Hippocampal formation (tissue), 2 donors: Measurements from ENCODE around the gene CASK.
A peak's percentile ranks its signal among the peaks of the same experiment; 100 is the strongest.
"Not testable (repeated sequence)": the region's sequence is repeated elsewhere in the genome, so short reads cannot be mapped to it uniquely, and the experiment has no call there.

Source experiments
- DNase-seq, 2 donors: peaks; one replicate each; lab custom pipeline; 2025; lab: John Stamatoyannopoulos, UW

Gene CASK

DNA sequence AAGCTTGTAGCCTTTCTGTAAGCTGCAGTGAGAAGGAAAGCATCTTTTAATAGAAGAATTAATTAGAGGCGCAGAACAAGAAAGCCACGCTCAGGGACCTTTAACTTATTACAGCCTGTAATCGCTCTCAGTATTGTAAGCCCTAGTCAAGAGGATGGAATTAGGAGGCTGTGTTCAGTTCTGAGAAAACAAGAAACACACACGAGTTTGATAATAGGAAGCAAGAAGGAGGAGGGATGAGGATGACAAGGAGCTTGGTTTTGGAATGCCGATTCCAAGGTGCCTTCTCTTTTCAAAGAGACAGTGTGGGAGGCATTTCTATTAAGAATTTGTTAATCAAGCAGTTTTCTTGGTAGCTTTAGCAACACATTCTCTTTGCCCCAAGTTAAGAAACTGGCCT lies 406.9 kb downstream of the CASK start:
- no peak for DNase-seq

DNA sequence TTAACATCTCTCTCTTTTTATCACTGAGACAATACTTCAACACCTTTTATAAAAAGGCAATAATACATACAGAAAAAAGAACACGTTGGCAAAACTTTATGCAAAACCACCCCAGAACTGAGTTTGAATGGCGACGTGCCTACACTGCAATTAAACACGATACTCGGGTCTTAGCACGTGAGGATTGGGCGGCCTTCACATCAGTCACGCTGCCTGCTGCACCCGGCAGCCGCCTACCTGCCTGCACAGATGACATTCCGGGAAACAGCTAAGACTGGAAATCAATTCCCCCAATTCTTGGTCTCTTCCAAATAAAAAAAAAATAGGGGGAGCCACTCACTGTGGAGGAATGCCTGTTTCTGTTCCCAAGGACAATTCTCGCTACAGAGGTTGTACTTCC lies 408.0 kb downstream of the CASK start:
- no peak for DNase-seq

DNA sequence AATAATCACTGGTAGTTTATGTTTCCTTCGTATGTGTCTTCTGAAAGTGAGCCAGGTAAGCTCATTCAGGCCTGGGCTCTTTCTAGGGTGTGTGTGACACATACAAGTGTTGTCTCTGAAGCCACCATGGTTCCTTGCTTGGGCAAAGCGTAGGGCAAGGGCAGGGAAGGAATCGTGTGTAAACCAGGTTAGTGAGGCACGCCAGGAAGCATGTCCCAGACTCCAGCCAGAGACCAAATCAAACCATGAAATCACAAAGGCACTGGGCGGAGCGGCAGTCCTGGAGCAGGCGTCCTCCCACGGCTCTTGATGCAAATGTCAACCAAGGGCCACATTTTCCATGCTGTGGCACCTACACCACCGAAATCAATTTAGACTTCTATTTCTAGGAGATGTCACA lies 409.2 kb downstream of the CASK start:
- no peak for DNase-seq

DNA sequence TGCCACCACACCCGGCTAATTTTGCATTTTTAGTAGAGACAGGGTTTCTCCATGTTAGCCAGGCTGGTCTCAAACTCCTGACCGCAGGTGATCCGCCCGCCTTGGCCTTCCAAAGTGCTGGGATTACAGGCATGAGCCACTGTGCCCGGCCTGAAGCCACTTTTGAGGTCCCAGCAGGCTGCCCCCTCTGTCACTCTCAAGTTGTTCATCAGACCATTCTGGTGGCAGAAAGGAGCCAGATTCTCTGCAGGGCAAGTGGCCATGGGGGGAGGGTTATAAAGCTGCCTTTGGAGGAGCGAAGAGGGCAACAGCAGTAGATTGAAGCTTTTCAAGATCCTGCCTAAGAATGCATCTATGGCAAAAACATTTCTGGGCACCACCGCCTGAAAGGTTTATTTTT lies 410.5 kb downstream of the CASK start:
- DNase-seq: not testable (repeated sequence)

DNA sequence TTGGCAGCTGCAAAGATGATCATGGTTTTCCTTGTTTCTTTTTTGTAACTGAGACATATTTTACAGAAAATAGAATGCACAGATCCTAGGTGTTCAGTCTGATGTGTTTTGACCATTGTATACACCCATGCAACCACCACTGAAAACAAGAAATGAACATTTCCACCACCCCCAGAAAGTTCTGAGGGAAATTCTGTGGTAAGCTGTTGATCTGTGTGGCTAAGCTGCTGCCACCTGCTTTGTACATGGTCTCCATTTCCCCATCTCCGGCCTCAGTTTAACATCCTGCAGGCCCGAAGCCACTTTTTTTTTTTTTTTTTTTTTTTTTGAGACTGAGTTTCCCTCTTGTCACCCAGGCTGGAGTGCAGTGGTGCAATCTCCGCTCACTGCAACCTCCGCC lies 411.0 kb downstream of the CASK start:
- no peak for DNase-seq

DNA sequence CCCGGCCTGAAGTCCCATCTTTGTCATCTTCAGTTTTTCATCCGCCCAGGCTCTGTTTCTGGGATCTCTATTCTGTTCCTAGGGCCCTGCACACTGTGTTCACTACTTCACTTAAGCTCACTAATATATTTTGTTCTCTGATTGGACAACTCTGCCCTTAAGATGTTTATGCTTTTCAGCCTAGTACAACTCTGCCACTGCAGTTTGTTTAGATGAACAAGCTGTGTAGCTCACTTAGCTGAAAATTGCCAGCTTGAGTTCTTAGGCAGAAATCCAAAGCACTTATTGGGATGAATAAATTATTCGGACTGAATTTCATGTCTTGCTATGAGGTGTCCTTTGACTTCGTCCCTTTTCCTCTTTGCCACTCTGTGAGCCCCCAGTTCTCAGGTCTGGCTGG lies 415.4 kb downstream of the CASK start:
- no peak for DNase-seq

DNA sequence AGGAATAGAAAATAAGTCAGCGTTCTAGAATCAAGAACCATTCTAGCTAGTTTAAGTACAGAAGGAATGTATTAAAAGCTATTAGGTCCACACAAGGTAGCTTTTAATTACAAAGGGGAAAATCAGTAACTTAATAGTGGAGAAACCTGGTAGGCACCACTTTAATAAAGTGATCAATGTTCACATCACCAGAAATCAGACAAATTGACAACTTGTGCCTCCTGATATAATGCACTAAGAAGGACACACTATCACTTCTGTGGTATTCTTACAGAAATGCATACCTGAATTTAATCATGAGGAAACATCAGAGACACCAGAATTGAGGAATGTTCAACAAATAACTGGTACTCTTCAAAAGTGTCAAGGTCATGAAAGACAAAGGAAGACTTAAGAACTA lies 421.4 kb downstream of the CASK start:
- DNase-seq: no peak

DNA sequence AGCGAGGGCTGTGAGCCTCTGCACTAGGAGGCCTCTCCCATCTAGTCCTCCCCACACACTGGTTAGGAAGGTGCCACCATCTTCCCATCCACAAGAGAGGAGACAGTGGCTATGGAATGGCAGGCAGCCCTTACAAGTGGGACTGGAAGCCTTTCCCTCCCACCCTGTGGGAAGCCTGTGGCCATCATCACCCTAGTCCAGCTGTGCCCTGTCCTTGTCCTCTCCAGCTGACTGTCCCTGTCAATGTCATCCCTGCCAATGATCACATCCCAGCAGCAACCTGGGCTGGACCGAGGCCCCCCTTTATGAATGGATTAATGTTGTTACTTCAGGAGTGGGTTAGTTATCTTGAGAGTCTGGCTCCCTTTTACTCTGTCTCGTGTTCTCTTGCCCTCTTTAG lies 423.4 kb downstream of the CASK start:
- DNase-seq: no peak

DNA sequence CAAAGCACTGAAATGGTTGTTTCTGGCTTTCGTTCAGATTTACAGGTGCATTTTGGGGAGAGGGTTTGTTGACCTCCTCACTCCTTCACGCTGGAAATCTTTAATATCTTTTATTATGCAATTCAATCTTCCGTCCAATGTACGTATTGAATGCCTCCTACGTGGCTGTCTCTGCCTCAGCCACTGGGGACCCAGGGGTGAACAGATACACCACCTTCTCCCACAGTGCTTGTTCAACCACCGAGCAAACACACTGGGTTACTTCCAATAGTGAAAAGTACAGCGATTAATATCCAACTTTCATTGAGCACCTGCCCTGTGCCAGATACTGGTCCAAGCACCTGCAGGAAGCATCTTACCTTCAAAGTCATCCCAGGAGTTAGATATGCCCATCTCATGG lies 424.2 kb downstream of the CASK start:
- DNase-seq: no peak

DNA sequence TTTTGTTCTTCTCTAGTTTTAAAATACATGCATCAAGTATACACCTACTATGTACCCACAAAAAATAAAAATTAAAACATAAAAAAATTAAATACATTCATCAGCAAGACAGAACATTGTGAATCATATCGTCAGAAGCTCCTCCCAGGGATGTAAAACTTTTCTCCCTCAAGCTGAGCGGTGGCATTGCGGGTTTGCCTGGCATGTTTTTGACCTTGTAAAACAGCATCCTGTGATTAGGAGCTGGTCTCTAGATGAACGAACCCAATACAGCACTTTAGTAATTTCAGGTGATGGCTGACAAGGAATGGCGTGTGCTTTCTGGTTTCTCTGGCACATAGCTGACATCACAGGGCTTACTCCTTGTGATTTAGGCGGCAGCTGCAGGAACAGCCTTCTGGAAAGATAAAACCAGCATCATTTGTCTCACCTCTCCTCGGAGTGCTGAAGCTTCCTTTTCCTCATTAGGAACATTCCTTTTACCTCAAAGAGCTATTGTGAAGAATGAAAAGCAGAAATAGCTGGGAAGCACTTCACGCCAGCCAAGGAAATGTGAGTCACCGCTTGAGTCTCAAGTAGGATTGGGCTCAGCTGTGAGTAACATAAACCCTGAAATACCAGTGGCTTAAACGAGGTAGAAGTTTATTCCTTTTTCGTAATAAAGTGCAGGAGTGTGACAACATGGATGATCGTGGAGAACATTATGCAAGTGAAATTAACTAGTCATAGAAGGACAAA lies 431.9 kb downstream of the CASK start:
- DNase-seq: no peak

DNA sequence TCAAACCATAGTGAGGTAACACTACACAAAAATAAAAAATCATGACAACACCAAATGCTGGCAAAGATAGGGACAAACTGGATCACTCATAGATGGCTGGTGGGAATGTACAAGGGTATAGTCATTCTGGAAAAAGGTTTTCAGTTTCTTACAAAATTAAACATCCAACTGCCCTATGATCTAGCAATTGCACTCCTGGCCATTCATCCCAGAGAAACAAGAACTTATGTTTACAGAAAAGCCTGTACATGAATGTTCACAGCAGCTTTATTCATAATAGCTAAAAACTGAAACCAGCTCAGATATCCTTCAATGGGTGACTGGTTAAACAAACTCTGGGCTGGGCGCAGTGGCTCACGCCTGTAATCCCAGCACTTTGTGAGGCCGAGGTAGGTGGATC lies 432.9 kb downstream of the CASK start:
- no peak for DNase-seq

DNA sequence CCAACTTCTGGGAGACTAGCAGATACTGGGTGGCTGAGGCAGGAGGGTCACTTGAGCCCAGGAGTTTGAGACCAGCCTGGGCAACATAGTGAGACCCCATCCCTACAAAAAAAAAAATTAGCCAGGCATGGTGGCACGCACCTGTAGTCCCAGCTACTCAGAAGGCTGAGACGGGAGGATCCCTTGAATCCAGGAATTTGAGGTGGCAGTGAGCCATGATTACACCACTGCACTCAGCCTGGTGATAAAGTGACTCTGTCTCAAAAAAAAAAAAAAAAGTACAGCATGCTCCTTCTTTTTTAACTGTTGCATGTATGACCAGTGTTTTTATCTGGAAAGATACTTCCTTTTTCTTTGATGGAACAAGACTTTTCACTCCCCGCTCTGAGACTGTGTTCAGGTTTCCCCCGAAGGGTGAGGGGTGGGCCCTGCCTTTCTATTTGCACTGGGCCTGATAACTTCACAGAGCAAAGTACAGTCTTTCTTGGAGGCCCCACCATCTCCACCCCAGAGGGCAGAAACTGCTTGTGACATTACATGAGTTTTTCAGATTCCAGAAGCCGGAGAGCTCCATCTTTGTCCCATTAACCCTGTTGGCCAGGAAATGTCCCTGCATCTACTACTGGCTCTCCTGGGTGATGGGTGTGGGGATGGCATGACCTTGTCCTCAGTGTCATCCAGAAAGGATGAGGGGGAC lies 441.1 kb downstream of the CASK start:
- no peak for DNase-seq

DNA sequence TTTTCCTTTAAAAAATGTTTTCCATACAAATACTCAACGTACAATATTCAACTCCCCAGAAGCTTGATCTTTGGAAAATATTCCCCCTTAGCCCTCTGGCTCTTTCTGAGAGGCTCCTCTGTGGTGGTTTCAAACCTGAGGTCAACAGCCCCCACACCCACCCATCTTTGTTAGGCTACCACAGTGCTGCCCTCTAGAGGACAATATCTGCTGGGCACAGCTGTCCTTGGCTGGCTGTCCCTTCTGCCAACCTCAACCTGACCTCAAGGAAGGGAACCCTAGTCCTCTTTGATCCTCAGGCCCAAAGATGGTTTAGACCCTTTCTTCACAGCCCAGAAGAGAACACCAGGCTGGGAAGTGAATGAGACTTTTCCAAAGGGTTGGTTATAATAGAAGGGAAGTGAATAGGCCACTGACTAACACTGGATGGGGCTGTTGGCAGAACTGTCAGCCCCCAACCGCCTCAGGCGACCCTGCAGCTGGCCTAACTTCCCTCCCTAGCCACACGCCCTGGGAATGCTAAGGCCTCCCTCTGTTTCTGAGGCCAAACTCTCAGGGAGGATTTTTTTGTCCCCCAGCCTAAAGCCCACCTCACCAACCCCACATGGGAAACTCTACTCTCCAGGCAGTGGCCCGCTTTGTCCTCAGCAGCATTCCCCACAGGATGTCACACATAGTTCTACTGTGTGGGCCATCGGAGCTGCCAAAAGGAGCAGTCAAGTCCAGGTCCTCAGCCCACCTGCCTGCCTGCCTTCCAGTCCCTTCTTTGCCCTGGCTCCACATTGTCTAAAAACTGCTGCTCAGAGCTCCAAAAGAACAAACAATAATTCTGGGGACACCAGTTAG lies 441.9 kb downstream of the CASK start:
- no peak for DNase-seq

DNA sequence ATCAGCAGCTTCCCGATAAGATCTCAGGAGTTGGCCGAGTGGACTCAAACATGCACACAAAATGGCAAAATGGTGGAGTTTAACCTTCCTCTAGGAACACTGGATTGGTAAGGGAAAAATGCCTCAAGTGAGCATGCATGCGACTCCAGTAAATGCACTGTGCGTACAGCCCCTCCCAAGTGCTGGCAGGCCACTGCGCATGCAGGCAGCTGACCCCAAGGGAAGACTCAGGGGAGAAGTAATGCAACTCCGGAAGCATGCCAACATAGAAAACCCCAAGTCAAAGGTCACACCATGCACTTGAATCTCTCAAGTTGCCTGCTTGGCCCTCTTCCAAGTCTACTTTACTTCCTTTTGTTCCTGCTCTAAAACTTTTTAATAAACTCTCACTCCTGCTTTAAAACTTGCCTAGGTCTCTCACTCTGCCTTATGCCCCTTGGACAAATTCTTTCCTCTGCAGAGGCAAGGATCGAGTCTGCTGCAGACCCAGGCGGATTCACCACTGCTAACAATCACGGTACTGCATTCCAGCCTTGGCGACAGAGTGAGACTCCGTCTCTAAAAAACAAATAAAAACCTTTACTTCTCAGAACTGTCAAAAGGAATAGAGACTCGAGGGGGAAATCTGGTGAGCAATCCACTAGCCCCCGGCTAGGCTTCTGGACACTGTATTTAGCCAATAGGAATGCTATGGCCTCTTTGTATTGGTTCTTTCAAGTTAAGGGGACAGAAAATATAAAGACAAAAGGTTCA lies 442.7 kb downstream of the CASK start:
- DNase-seq: no peak

DNA sequence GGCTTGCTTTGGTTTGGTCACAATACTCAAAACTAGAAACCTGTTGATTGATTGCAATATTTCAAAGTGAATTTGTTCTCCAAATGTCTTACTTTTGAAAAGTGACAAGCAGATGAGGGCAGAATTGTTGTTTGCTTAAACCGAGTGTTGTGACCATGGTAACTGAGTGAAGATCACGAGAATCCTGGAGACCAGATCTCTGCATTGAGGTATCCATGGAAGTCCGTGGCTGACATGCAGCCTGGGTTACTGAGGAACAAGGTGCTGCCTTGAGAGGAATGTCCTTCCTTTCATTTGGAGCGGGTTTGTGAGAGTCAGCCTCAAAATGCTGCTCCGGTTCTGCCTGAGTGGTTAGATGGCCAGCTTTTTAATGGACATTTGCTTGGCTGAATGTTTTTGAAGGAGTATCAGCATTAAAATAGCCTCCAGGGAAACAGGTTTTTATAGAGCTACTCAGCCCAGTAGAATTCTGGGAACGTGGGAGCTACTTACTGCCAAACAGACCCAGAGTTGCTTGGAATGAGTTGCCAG lies 444.9 kb downstream of the CASK start:
- peak in 1 of 2 donors; percentile 30 for DNase-seq

DNA sequence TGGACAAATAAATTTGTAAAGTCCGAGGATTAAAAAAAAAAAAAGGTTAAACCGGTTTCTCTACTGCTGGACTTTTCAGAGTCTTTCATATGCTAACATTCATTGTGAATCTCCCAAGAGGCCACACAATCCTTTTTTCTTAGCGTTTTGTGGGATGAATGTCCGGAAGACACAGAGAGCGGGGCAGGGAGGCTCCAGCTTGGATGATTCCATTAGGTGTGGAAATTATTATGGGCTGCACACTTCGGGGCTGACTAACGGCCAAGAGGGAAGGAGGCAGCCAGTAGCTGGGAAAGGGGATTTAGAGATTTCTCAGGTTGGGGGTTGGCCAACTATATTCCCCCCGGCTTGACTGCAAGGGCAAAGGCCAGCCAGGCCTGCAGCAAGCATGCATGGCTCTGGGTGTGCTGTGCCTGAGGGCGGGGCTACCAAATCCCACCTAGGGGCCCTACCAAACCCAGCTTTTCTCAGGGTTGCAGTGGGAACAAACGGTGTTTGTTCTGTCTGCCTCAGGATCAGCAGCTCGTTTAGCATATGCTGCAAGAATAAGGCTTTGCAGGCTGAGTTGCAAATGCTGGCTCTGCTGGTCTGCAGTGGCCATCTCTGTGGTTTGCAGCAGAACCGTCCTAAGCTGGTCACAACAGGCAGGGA lies 447.6 kb downstream of the CASK start:
- DNase-seq: no peak

DNA sequence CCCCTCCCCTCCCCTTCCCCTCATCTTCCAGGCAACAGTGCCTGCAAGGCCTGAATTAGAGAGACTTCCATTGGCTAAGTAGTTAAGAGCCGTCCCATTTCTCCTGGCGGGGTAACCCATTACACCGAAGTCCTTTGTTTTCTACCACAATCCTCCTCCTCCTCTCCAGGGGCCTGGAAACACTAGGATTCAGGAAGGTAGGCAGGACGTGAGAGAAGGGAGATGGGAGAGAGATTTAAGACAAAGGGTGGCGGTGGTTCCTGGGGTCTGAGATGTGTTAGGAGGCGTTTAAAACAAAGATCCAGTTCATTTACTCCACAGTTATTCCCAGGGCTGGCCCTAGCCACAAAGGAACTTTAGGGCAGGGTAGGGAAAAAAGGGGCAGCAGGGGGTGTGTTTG lies 448.2 kb downstream of the CASK start:
- DNase-seq: no peak

DNA sequence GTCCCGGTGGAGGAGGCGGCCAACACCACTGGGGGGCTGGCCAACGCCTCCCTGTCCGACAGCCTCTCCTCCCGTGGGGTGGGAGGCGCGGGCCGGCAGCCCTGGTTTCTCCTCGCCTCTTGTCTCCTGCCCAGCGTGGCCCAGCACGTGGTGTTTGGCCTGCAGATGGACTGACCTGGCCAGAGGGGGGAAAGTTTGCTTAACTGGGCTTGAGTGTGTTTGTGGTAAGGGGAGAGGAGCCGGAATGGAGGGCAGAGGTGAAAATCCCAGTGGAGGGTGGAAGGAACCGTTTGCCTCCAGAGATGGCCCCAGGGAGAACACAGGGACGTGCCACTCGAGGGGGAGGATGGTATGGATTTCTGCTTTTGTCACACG lies 448.6 kb downstream of the CASK start:
- DNase-seq: no peak

DNA sequence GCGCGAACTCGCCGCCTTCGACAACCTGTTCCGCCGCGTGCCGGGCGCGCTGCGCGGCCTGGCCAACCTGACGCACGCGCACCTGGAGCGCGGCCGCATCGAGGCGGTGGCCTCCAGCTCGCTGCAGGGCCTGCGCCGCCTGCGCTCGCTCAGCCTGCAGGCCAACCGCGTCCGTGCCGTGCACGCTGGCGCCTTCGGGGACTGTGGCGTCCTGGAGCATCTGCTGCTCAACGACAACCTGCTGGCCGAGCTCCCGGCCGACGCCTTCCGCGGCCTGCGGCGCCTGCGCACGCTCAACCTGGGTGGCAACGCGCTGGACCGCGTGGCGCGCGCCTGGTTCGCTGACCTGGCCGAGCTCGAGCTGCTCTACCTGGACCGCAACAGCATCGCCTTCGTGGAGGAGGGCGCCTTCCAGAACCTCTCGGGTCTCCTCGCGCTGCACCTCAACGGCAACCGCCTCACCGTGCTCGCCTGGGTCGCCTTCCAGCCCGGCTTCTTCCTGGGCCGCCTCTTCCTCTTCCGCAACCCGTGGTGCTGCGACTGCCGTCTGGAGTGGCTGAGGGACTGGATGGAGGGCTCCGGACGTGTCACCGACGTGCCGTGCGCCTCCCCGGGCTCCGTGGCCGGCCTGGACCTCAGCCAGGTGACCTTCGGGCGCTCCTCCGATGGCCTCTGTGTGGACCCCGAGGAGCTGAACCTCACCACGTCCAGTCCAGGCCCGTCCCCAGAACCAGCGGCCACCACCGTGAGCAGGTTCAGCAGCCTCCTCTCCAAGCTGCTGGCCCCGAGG lies 449.2 kb downstream of the CASK start:
- DNase-seq: no peak

DNA sequence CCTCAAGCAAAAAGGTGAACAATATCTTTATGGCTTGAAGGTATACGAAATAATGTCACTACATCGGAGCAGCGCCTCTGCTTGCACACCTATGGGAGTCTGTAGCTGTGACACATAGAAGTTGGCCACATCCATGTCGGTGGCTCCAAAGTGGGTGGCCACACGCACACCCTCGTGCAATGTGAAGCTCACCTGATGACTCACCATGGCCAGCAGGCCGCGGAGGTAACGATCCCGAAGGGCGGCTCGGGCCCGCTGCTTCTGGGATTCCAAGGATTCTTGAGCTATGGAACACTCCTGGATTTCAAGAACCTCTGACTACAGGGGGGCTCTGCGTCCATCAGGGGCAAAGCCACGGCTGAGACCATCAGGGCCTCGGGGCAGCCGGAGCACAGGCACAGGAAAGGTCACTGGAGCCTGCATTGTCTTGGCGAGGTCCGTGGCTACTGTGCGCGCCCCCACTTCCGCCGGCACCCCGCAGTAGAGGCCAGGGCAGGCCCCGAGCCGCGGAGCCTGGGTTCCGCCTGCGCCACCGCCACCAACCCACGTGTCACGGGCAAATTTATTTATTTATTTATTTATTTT lies 451.0 kb downstream of the CASK start:
- DNase-seq: no peak
